K562 (cell line): ENCODE results near the gene BICC1. TPM values are rescaled to one million over a fixed set of nuclear protein-coding genes. Genes with fewer than 3 reads are reported as not detected.

Experiments
- ATAC-seq: fragments of 200-7000 bp; cut with Tn5 transposase; 3 replicates; pipeline ENCODE4 v1.9.1; 2020; ENCODE audit warnings: moderate library complexity
- BruUV-seq: library from RNA; stranded (reverse); fragments of 400-500 nt; replicated peaks from 2 replicates; lab custom pipeline; 2021; lab: Mats Ljungman, UMichigan
- CTCF ChIA-PET: fragments of 300-600 bp; formaldehyde crosslinking; extraction: SDS; loops from one replicate; lab custom pipeline; 2021; ENCODE audit warnings: low intra/inter-chr PET ratio; lab: Yijun Ruan, JAX
- POLR2A ChIA-PET: fragments of 300-600, 350-650 bp; sonication (Branson Sonifier 250); formaldehyde crosslinking; extraction: SDS; loops from one replicate; lab custom pipeline; 2021; ENCODE audit warnings: antibody characterized with exemption, inconsistent platforms; lab: Yijun Ruan, JAX
- DNase-seq, 4 experiments: peaks; one replicate each; pipeline versions ENCODE4 v3.0.0 to v3.0.0-alpha.2; 2011 to 2018; ENCODE audit warnings: low spot score in 3 of 4, mixed read lengths in 3 of 4; ENCODE audit errors: extremely low read depth in 1 of 4
- FAIRE-seq: peaks from 2 replicates; lab custom pipeline; 2011; peaks lifted over from hg19 to GRCh38; lab: Jason Lieb, UNC
- H2AFZ ChIP-seq: 2 replicates; pipeline ENCODE4 v1.6.0; 2011; ENCODE audit warnings: low read depth, low read length, control low read depth, inconsistent platforms
- H3K27ac ChIP-seq: fragments of 200-600 bp; 3 replicates; pipeline ENCODE4 v1.8.0; 2011; ENCODE audit warnings: low read depth, mild to moderate bottlenecking, control low read depth, inconsistent platforms, low read length, moderate library complexity, mixed read lengths; ENCODE audit errors: extremely low read depth
- H3K27me3 ChIP-seq, 2 experiments: fragments of 300-600 bp in 1 of 2; 2 replicates in 1 of 2; 3 replicates in 1 of 2; pipeline versions ENCODE4 v1.6.0 to v1.8.0; 2011; ENCODE audit warnings: inconsistent platforms in 2 of 2, low read length in 2 of 2, mild to moderate bottlenecking in 1 of 2, mixed read lengths in 1 of 2, moderate library complexity in 1 of 2; ENCODE audit not compliant: control insufficient read depth in 2 of 2, insufficient read depth in 2 of 2
- H3K36me3 ChIP-seq: fragments of 300-600 bp; 3 replicates; pipeline ENCODE4 v1.8.0; 2011; ENCODE audit warnings: mild to moderate bottlenecking, low read length, inconsistent platforms; ENCODE audit not compliant: control insufficient read depth, insufficient read depth
- H3K4me1 ChIP-seq, 2 experiments: fragments of 200-600 bp in 1 of 2; replicated peaks in 1 of 2; 2 replicates in 1 of 2; 3 replicates in 1 of 2; pipeline versions ENCODE4 v1.5.1 to v1.8.0; 2011; ENCODE audit warnings: inconsistent platforms in 2 of 2, low read length in 2 of 2, mild to moderate bottlenecking in 1 of 2, mixed read lengths in 1 of 2, moderate library complexity in 1 of 2; ENCODE audit not compliant: control insufficient read depth in 2 of 2, insufficient read depth in 2 of 2
- H3K4me2 ChIP-seq: 2 replicates; pipeline ENCODE4 v1.6.1; 2011; ENCODE audit warnings: low read length, control low read depth, inconsistent platforms, mixed read lengths; ENCODE audit not compliant: insufficient read depth
- H3K4me3 ChIP-seq: fragments of 200-600 bp; sonication (generic), shearing (Covaris generic); 2 replicates; pipeline ENCODE4 v1.5.1; 2016; ENCODE audit warnings: control low read depth, inconsistent platforms
- H3K79me2 ChIP-seq: fragments of 200-600 bp; 3 replicates; pipeline ENCODE4 v1.8.0; 2011; ENCODE audit warnings: low read length, inconsistent platforms; ENCODE audit not compliant: control insufficient read depth, insufficient read depth
- H3K9ac ChIP-seq, 2 experiments: 2 replicates each; pipeline versions ENCODE4 v1.6.0 to v1.6.1; 2011; ENCODE audit warnings: low read depth in 2 of 2, low read length in 2 of 2, control low read depth in 1 of 2, inconsistent platforms in 1 of 2, mild to moderate bottlenecking in 1 of 2, mixed read lengths in 1 of 2; ENCODE audit not compliant: insufficient read depth in 1 of 2
- H3K9me1 ChIP-seq: one replicate; pipeline ENCODE4 v1.6.0; 2011; ENCODE audit warnings: inconsistent platforms, mild to moderate bottlenecking, low read length, moderate library complexity; ENCODE audit not compliant: control insufficient read depth, insufficient read depth
- H3K9me3 ChIP-seq: replicated peaks from 2 replicates; pipeline ENCODE4 v1.5.1; 2011; ENCODE audit warnings: low read depth, low read length, inconsistent platforms; ENCODE audit not compliant: control insufficient read depth, insufficient read depth
- H4K20me1 ChIP-seq: replicated peaks from 2 replicates; pipeline ENCODE4 v1.6.1; 2011; ENCODE audit warnings: low read length, inconsistent platforms, mixed read lengths; ENCODE audit not compliant: control insufficient read depth, insufficient read depth
- CHD4 ChIP-seq: fragments of 200-600 bp; sonication (generic); IDR thresholded peaks from 3 replicates; pipeline ENCODE4 v1.6.1; 2012; ENCODE audit warnings: low read depth, mild to moderate bottlenecking, mixed read lengths, low read length, inconsistent platforms; ENCODE audit not compliant: insufficient read depth, insufficient replicate concordance, poor library complexity, severe bottlenecking
- DACH1 ChIP-seq: fragments of 450-650 bp; IDR thresholded peaks from 2 replicates; pipeline ENCODE4 v1.6.1; 2018; ENCODE audit not compliant: partially characterized antibody
- ELF2 ChIP-seq: fragments of 250-450 bp; sonication (Bioruptor Pico); IDR thresholded peaks from 2 replicates; pipeline ENCODE4 v1.5.0; 2021; ENCODE audit warnings: mild to moderate bottlenecking
- ETS2 ChIP-seq: IDR thresholded peaks from 2 replicates; pipeline ENCODE4 v1.6.1; 2016; ENCODE audit warnings: borderline replicate concordance, missing genetic modification characterization, mild to moderate bottlenecking, moderate library complexity, missing compliant biosample characterization; ENCODE audit not compliant: poor library complexity, severe bottlenecking
- FOXO4 ChIP-seq: fragments of 450-650 bp; formaldehyde crosslinking; IDR thresholded peaks from 2 replicates; pipeline ENCODE4 v1.4.0; 2020; ENCODE audit warnings: mild to moderate bottlenecking, moderate library complexity
- MITF ChIP-seq: IDR thresholded peaks from 2 replicates; pipeline ENCODE4 v1.6.1; 2014; ENCODE audit warnings: antibody characterized with exemption
- PHF20 ChIP-seq: fragments of 450-650 bp; IDR thresholded peaks from 2 replicates; pipeline ENCODE4 v1.6.1; 2018; ENCODE audit not compliant: partially characterized antibody
- PHTF2 ChIP-seq: fragments of 250-450 bp; sonication (Bioruptor Pico); IDR thresholded peaks from 2 replicates; pipeline ENCODE4 v1.5.0; 2021; ENCODE audit warnings: mild to moderate bottlenecking
- RAD51 ChIP-seq: fragments of 450-650 bp; IDR thresholded peaks from 2 replicates; pipeline ENCODE4 v1.7.1; 2016; ENCODE audit warnings: low read depth, mild to moderate bottlenecking, borderline replicate concordance
- ZNF274 ChIP-seq: IDR thresholded peaks from 2 replicates; pipeline ENCODE4 v1.6.1; 2011; ENCODE audit warnings: low read depth, mild to moderate bottlenecking, low read length, moderate library complexity, borderline replicate concordance
- ZNF282 ChIP-seq: sonication (generic); formaldehyde crosslinking; IDR thresholded peaks from 2 replicates; pipeline ENCODE4 v1.8.1; 2023; ENCODE audit warnings: missing genetic modification reagents
- WGBS: fragments of 100-300 bp; shearing (Covaris generic); methylation state at CpG from one replicate; pipeline ENCODE4 v1.1.6; 2016; ENCODE audit warnings: low coverage, mixed read lengths; ENCODE audit not compliant: insufficient coverage; ENCODE audit errors: missing lambda C conversion rate; 5-methylcytosine and 5-hydroxymethylcytosine counted together
- in situ Hi-C: fragments of 300-500 bp; cut with MboI; formaldehyde crosslinking; loops from 4 replicates; pipeline ENCODE4 v1.15.0; 2018; ENCODE audit warnings: inconsistent platforms, mixed read lengths
- intact Hi-C: fragments of 100-400 bp; cut with micrococcal nuclease; formaldehyde crosslinking; loops from 2 replicates; pipeline ENCODE4 v1.14.2; 2022
- polyA plus RNA-seq, 8 experiments: library from polyadenylated mRNA; depleted of rRNA in 4 of 8; stranded (reverse) in 5 of 8; unstranded in 3 of 8; fragments of >200 nt; fragmentation: Nextera tagmentation in 2 of 8; fragmentation: Illumina TruSeq in 1 of 8; extraction: Ambion mirVana in 2 of 8; extraction: Trizol in 1 of 8; gene quantifications; 2 replicates each; pipeline versions ENCODE4 v1.2.1 to v1.2.3, GENCODE V29; 2011 to 2014; ENCODE audit warnings: inconsistent platforms in 1 of 8, missing spikeins in 1 of 8
- total RNA-seq, 7 experiments: library from RNA; depleted of rRNA in 6 of 7; stranded (reverse); fragments of >200 nt in 6 of 7; fragmentation: Illumina TruSeq in 2 of 7; extraction: Trizol in 2 of 7; gene quantifications; 2 replicates each; pipeline versions ENCODE4 v1.2.1 to v1.2.3, GENCODE V29; 2011 to 2021; ENCODE audit warnings: low replicate concordance in 1 of 7
- TF ChIP-seq, protein P1 (sequence below): sonication (generic); formaldehyde crosslinking; IDR thresholded peaks from 2 replicates; pipeline ENCODE4 v1.8.1; 2023; ENCODE audit warnings: mild to moderate bottlenecking, missing genetic modification reagents, moderate library complexity

The BICC1 gene
- total and polyA plus RNA-seq, 9 of the 15 experiments (the other 6 are each of a cell fraction or from before 2014, with no cell fraction given): not detected

GRCh38 chr10:58587676-58588075, 75.0 kb downstream of the BICC1 start:
- Histone ChIP-seq H3K4me1 (no peaks in the 10 kb centered on the region), H2AFZ (no peak overlapping the region), H3K27ac (no peak overlapping the region), H3K4me2 (no peak overlapping the region), H3K4me3 (no peak overlapping the region), H3K9me1 (no peaks in the 10 kb centered on the region), H3K9me3 (no peaks in the 10 kb centered on the region; the same call in 1 of the 2 replicates), H3K9ac (no peak overlapping the region), H3K36me3 (no peaks in the 10 kb centered on the region), H4K20me1 (no peaks in the 10 kb centered on the region), H3K79me2 (no peaks in the 10 kb centered on the region), H3K27me3 (no peaks in the 10 kb centered on the region)
- ATAC-seq (no peak), DNase-seq (no peak), FAIRE-seq (no peak)
- ChIA-PET POLR2A (interaction anchor here (0.6 kb wide), 1 partner anchor 20 kb away, joined by 3 read pairs; no protein-coding TSS in a partner anchor), CTCF (no interaction called here)
- WGBS: 0% methylated on average over 2 of the region's 2 CpGs
- TF ChIP-seq RAD51 (no peak), ZNF282 (CRISPR knock-in tag) (no peak), PHF20 (no peak), FOXO4 (CRISPR knock-in tag) (no peak), CHD4 (no peak), DACH1 (no peak), ETS2 (no peak), MITF (no peak), PHTF2 (no peak), ELF2 (CRISPR knock-in tag) (no peak), ZNF274 (no peak)
- TF ChIP-seq, protein P1, sequence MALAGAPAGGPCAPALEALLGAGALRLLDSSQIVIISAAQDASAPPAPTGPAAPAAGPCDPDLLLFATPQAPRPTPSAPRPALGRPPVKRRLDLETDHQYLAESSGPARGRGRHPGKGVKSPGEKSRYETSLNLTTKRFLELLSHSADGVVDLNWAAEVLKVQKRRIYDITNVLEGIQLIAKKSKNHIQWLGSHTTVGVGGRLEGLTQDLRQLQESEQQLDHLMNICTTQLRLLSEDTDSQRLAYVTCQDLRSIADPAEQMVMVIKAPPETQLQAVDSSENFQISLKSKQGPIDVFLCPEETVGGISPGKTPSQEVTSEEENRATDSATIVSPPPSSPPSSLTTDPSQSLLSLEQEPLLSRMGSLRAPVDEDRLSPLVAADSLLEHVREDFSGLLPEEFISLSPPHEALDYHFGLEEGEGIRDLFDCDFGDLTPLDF (CRISPR knock-in tag): no peak
- no TSS peak for BruUV-seq
- intact Hi-C loops (no loop called here), in situ Hi-C loops (no loop called here)
